Tibial artery (tissue), 4 donors: ENCODE data around the gene FBXW11.

Experiments used
- DNase-seq, 2 donors: peaks; one replicate each; pipeline ENCODE4 v3.0.0-alpha.2; 2019
- H3K27ac ChIP-seq, 2 donors: fragments of 200-600 bp; sonication (generic) in 1 of 2; 1 replicate in 1 of 2; 2 replicates in 1 of 2; pipeline ENCODE4 v1.5.1; 2018 to 2019; ENCODE audit warnings: mild to moderate bottlenecking in 1 of 2
- H3K27me3 ChIP-seq, 2 donors: fragments of 200-600 bp; sonication (generic) in 1 of 2; one replicate each; pipeline versions ENCODE4 v1.5.1 to v1.6.0; 2016 to 2019
- H3K36me3 ChIP-seq, 3 donors: fragments of 200-600 bp; sonication (generic) in 2 of 3; one replicate each; pipeline ENCODE4 v1.5.1; 2016 to 2019; ENCODE audit warnings: mild to moderate bottlenecking in 2 of 3
- H3K4me1 ChIP-seq, 4 donors: fragments of 200-600 bp; sonication (generic) in 2 of 4; 1 replicate in 3 of 4; 2 replicates in 1 of 4; pipeline ENCODE4 v1.5.1; 2016 to 2019
- H3K4me3 ChIP-seq, 2 donors: fragments of 200-600 bp; sonication (generic) in 1 of 2; 1 replicate in 1 of 2; 2 replicates in 1 of 2; pipeline ENCODE4 v1.5.1; 2018 to 2019; ENCODE audit warnings: mild to moderate bottlenecking in 2 of 2
- H3K9me3 ChIP-seq, 3 donors: fragments of 200-600 bp; sonication (generic) in 1 of 3; one replicate each; pipeline ENCODE4 v1.5.1; 2016 to 2019
- CTCF ChIP-seq, 2 experiments: fragments of 200-600 bp in 1 of 2; fragments of 450-650 bp in 1 of 2; IDR thresholded peaks; one replicate each; pipeline ENCODE4 v1.5.1; 2017 to 2019; ENCODE audit warnings: antibody characterized with exemption in 2 of 2, mild to moderate bottlenecking in 1 of 2, moderate library complexity in 1 of 2
- intact Hi-C: fragments of 100-400 bp; cut with DNase I; formaldehyde crosslinking; loops from one replicate; pipeline ENCODE4 v1.15.0; 2023; ENCODE audit warnings: low total_unique reads

Gene FBXW11

DNA sequence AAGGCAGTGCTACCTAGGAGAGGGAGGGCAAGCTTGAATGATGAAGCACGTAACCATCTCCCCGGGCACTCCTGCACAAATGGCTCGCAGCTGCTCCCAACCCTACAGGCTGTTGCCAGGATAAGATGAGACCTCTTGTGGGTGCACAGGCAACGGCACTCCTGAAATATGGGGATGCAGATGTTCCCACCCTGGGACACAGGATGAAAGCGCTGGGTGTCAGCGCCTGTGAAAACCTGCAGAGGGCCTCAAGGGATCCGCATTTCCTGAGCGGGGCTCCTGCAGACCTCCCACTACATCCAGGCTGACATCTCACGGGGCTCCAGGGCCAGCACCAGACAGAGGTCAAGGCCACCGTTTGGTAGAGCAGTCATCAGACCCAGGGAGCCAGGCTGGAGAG, 160.1 kb downstream of the FBXW11 start:
- Histone ChIP-seq H3K4me1 (peaks cover 0 to 20% (median 3%) of the 10 kb centered on the region in 4 donors), H3K36me3 (no peaks in the 10 kb centered on the region), H3K27ac (no peak overlapping the region), H3K9me3 (no peaks in the 10 kb centered on the region), H3K27me3 (no peaks in the 10 kb centered on the region), H3K4me3 (no peak overlapping the region)
- DNase-seq = no peak
- intact Hi-C loops = no loop called here
- TF ChIP-seq CTCF (IDR thresholded peaks at IDR 0.05) = no peak

- H3K27ac ChIP-seq = no peak overlapping the region
- peak in 1 of 2 donors; percentile 52 for DNase-seq
- intact Hi-C loops = no loop called here
- no peaks in the 10 kb centered on the region for H3K27me3 ChIP-seq
- H3K4me1 ChIP-seq = peaks cover 0 to 20% (median 3%) of the 10 kb centered on the region in 4 donors
- H3K4me3 ChIP-seq = no peak overlapping the region
- TF ChIP-seq CTCF (IDR thresholded peaks at IDR 0.05) = no peak
- no peaks in the 10 kb centered on the region for H3K9me3 ChIP-seq
- no peaks in the 10 kb centered on the region for H3K36me3 ChIP-seq
These were observed 160.6 kb downstream of the FBXW11 start for GRCh38 chr5:171845857-171846256.

DNA sequence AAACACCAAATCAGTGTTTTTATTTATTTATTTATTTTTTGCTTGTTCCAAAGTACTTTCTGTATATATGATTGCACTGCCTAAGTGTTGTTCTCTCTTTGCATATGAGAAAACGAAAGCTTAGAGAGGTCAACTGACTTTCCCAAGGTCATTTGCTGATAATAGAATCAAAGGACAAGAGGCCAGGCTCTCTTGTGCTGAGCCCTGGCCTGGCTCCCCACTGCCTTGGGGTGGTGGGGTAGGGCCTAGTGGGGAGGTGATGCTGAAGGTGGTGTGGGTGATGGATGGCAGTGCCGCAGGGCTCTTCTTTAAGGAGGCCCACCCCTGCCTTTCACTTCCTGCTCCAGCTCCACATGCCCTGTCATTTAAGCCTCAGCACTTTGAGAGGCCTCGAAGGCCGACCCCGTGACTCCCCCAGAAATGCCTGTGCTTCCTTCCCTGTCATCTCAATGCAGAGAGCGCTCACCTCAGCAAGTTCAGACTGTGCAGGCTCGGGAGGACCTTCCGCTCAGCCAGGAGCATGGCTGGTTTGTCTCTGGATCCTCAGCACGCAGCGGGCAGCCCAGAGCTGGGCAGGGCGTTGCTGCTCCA, 161.3 kb downstream of the FBXW11 start:
- no peaks in the 10 kb centered on the region for H3K36me3 ChIP-seq
- H3K4me1 ChIP-seq = peaks cover 0 to 20% (median 3%) of the 10 kb centered on the region in 4 donors
- H3K27ac ChIP-seq = no peak overlapping the region
- intact Hi-C loops = no loop called here
- H3K4me3 ChIP-seq = no peak overlapping the region
- no peaks in the 10 kb centered on the region for H3K9me3 ChIP-seq
- TF ChIP-seq CTCF (IDR thresholded peaks at IDR 0.05) = no peak
- no peak for DNase-seq
- H3K27me3 ChIP-seq = no peaks in the 10 kb centered on the region

DNA sequence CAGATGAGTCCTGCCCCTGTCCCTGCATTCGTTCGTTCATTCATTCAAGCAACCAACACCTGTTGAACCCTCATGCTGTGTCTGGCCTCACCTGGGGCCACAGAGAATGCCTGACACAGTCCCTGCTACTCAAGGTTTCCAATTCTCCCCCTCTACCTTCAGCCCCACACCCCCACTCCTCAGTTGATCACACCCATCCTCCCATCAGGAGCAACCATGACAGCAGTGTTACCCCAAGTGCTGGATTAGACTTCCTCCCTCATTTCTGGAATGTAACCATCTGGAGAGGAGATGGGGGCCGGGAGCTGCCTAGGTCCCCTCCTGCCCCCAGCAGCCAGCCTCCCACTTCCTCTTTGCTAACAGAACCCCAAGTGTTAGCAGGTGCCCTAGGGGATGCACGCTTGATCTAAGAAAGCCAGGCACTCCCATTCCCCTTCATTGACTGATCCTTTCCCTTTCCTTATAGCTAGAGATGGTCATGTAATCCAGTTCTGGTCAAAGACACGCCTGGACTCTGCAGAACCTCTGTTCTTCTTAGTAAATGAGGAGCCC, 163.6 kb downstream of the FBXW11 start:
- no peak for TF ChIP-seq CTCF (IDR thresholded peaks at IDR 0.05)
- no peaks in the 10 kb centered on the region for H3K27me3 ChIP-seq
- no peak overlapping the region for H3K4me3 ChIP-seq
- intact Hi-C loops = no loop called here
- peaks cover 0 to 8% (median 0%) of the 10 kb centered on the region in 4 donors for H3K4me1 ChIP-seq
- H3K36me3 ChIP-seq = no peaks in the 10 kb centered on the region
- no peak for DNase-seq
- no peaks in the 10 kb centered on the region for H3K9me3 ChIP-seq
- H3K27ac ChIP-seq = no peak overlapping the region

DNA sequence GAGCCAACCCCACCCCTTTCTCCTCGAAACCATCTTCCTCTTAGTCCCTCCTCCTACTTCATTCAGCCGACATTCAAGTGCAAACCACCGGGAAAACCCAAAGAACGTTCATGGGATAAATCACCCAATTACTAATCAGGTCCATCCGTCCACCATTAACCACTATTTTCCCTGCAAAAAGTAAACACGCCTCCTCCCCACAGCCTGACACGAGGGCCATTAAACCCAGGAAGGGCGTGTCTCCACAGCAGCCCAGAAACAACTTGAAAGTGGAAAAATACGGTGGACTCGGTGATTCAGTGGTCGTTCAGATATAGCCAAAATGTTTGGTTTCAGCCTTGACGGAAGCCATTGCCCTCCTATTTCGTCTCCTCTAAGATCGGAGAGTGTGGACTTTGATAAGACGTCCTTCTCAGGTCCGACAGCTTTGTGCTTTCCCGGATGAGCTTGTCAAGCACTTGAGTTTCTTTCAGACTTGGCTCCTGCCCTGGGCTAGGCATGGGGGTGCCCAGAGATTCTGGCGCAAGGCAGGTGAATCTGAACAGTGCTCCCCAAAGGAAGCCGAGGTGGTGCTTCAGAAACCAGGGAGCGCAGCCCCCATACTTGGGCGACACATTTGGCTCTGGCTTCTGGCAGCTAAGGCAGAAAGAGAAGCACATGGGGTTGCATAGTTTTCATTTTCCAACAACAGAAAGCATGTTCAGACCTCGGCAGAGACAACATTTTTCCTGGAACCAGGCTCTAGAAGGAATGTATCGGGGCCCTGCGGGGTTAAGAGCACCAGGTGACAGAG, 164.3 kb downstream of the FBXW11 start:
- H3K36me3 ChIP-seq = no peaks in the 10 kb centered on the region
- no peaks in the 10 kb centered on the region for H3K27me3 ChIP-seq
- H3K9me3 ChIP-seq = no peaks in the 10 kb centered on the region
- intact Hi-C loops = no loop called here
- H3K4me3 ChIP-seq = no peak overlapping the region
- peaks cover 0 to 8% (median 0%) of the 10 kb centered on the region in 4 donors for H3K4me1 ChIP-seq
- DNase-seq = no peak
- no peak for TF ChIP-seq CTCF (IDR thresholded peaks at IDR 0.05)
- H3K27ac ChIP-seq = no peak overlapping the region
